CD4-positive, alpha-beta T cell treated with Interleukin-4 for 4 hours (primary cell): Measurements from ENCODE around the gene SLC48A1.

ENCODE experiments used
- DNase-seq: peaks from one replicate; pipeline ENCODE4 v3.0.0-alpha.2; 2020

The SLC48A1 gene

DNA sequence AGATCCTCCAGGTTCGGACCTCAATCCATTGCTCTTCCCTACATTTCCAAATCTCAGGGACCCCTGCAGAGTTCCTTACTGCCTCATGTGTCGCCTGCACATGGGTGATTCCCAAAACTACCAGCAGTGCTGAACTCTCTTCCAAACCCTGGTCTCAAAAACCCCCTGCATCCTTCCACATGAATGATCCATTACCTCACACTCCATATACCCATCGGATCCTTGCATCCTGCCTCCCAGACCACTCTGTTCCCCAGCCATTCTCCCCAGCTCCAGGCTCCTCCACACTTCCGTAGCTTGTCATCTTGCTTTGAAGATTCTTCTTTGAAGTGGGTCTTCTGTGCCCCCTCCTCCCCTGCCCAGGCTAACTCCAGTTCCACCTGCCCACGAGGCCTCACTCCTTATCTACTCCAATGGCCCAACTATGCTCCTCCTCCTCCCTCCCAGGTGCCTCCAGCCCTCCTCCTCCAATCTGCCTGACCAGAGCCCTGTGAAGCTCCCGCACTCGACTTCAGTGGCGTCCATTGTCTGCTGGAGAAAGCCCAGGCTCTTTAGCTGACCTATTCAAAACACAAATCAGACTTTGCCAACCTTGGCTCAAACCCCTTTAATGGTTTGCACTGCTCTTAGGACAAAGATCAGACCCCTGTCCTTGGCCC lies 28.1 kb upstream of the SLC48A1 start:
- no peak for DNase-seq

DNA sequence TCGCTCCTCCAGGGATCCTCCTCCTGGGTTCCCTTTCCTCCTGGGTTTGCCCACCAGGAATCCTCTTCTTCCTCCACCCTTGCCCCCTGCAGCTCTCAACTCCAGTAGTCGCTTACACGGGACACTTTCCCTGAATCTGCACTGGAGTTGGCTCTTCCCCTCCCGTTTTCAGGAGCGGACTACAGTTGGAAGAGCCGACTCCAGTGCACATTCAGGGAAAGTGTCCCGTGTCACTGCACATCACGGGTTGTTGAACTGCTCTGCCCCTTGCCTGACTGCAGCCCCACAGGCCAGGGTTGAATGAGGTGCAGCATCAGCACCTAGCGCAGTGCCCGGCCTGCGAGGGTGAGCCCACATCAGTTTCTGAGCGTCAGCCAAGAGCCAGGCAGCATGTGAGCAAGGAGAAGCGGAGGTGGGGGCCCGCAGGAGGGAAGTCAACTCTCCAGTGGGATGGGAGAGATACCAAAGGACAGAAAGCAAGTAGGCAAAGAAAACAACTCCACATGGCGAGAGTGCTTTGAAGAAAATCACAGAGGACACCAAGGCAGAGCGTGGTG lies 27.5 kb upstream of the SLC48A1 start:
- DNase-seq, result no peak

DNA sequence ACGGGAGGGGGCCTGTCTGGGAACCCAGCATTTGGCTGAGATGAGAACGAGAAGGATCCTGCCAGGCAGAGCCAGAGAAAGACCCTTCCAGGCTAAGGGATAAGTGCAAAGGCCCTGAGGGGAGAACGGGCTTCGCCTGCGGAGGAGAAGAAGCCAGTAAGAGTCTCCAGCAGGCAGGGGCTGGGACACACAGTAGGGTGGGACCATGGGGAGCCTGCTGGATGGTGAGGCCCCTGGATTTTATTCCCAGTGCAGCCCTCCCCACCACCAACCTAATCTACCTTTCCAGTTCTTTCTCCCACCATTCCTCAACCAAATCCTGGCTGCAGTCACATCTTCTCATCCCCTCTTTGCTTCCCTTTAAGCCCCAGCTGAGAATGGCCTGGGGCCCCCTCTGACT lies 27.0 kb upstream of the SLC48A1 start:
- no peak for DNase-seq

DNA sequence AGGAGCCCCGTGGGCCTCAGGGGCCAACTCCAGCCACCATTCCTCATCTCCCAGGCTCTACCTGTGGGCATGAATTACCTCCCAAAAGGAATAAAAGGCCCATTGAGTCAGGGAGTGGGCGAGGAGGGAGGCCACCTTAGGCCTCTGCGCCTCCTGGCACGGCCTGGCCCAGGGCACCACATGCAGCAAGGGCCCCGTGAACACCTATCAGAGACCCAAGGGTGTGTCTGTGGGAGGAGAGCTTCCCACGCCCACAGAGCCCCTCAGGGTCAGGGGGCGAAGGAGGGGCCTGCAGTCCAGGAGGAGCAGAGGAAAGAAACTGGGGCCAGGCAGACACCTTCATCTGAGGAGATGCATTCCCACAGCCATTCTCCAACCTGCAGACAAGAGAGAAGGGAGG lies 26.5 kb upstream of the SLC48A1 start:
- no peak for DNase-seq

GRCh38 chr12:47747126-47747525 lies 25.9 kb upstream of the SLC48A1 start:
- DNase-seq, result no peak

DNA sequence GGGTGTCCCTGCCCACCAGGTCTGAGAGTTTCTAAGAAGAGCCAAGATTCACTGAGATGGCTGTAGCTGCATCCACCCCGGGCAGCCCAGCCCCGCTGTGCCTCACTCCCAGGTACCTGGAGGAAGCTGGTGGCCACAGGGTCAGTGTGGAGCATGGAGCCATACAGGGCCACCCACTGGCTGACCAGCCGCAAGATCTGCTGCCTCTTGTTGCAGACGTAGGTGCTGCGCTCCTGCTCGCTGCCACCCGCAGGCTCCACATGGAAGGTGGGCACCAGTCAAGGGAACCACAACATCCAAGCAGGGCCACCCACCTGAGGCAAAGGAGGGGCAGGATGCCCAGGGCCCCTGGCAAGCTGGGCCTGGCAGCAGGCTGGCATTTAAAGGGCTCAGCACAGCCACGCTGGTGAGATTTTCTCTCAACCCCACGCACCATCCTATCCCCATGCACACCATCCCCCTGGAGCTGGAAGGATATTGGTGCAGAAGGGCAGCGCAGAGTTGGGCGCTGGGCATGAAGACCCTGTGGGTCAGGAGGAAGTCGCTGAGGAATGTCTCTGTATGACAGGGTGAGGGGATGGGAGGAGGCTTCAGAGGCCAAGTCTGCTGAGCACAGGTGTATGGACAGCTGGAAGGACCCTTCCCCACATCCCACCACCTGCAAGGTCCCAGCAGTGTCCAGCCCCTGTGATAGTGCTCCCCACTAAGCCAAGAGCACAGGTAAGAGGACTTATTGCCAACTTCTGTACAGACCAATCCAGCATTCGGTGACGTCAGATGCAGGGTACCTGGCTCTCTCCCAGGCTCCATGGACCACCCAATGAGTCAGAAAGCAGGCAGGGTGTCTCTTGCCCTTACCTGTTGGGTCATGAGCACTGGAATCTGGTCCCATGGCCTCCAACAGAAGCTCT lies 25.2 kb upstream of the SLC48A1 start:
- no peak for DNase-seq

DNA sequence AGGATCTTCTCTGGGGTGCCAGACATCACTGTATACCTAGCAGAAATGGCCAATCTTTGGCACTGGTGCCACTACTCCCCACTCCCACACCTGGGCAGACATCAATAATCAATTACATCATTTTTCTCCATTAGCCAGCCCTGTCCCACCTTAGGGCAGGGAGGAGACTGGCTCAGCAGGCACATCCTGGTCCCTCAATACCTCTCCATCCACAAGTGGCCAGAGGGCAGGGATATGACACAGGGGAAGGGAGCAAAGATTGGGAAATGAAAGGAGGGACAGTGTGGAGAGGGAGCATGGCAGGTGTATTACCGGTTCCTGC lies 24.6 kb upstream of the SLC48A1 start:
- no peak for DNase-seq

DNA sequence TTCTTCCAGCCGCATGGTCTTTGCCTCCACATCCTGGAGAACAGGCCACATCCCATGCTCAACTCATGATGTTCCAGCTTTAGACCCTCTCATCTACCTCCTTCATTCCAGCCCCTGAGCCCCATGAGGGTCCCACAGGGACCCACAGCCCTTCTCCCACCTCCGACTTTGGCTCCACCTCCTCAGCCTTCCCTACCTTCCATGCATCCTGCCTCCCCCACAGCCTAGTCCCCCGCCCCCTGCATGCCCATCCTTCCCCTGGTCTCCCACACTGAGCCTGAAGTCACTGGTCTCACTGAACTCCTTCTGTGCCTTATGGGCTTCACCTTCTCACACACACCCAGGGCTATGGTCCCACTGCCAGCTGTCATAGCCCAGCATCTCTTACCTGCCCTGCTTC lies 24.1 kb upstream of the SLC48A1 start:
- DNase-seq, result no peak

- DNase-seq, result no peak
These were observed 22.7 kb upstream of the SLC48A1 start for GRCh38 chr12:47750229-47750798.

DNA sequence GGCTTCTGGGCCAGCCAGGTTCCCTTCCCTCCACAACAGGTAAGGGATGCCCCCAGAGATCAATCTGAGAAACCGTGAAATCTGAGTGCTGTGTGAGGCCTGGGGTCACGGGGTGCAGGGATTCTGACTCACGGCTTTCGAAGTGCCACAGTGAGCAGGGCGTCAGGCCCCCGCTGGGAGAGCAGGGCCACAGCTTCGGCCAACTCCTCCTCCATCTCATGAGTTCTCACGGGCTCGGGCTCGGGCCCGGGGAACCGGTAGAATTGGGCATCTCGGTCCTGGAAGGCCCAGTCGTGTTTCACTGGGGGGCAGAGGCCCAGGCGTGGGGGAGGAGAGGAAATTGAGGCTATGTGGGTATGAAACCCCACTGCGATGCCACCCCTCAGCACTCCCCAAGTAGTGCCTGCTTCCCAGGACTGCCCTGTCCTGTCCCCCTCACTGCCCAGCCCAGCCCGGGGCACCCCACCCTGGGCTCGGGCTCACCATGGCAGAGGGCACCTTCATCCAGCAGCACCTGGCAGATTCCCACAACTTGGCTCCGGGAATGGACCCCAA lies 22.0 kb upstream of the SLC48A1 start:
- DNase-seq, result no peak

DNA sequence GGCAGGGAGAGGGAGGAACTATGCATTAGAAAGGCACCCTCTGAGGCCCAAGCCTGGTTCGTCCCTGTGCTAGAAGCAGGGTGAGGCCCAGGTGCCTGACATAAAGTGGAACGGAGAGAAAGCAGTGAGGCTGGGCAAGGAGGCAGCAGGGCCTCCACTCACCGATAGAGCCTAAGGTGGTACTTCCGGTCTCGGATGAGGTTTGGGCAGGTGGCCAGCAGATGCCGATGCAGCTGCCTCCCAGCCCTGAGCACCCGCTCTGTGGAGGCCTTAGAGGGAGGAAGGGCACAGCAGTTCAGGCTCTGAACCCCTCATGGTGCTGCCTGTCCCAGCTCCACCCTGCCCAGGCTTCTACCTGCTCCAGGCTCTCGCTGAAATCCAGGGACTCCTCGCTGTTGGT lies 21.5 kb upstream of the SLC48A1 start:
- DNase-seq, result no peak

- no peak for DNase-seq
These were observed 20.9 kb upstream of the SLC48A1 start for GRCh38 chr12:47752121-47752520.

DNA sequence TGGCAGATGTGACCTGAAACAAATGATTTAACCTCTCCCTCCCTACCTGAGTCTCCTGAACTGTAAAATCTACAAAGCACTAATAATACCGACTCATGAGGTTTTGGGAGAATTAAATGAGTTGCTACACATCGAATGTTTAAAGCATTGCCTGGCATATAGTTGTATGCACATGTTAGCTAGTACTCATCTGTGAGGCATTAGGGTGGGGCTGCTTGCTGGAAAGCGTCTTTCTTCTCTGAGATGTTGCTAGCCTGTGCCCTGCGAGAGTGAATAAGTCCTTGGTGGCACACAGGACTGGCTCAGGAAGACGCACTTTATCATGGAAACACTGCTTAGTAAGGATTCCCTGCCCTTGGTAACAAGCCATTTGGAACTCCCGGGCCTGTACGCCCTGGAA lies 20.5 kb upstream of the SLC48A1 start:
- DNase-seq, result no peak

DNA sequence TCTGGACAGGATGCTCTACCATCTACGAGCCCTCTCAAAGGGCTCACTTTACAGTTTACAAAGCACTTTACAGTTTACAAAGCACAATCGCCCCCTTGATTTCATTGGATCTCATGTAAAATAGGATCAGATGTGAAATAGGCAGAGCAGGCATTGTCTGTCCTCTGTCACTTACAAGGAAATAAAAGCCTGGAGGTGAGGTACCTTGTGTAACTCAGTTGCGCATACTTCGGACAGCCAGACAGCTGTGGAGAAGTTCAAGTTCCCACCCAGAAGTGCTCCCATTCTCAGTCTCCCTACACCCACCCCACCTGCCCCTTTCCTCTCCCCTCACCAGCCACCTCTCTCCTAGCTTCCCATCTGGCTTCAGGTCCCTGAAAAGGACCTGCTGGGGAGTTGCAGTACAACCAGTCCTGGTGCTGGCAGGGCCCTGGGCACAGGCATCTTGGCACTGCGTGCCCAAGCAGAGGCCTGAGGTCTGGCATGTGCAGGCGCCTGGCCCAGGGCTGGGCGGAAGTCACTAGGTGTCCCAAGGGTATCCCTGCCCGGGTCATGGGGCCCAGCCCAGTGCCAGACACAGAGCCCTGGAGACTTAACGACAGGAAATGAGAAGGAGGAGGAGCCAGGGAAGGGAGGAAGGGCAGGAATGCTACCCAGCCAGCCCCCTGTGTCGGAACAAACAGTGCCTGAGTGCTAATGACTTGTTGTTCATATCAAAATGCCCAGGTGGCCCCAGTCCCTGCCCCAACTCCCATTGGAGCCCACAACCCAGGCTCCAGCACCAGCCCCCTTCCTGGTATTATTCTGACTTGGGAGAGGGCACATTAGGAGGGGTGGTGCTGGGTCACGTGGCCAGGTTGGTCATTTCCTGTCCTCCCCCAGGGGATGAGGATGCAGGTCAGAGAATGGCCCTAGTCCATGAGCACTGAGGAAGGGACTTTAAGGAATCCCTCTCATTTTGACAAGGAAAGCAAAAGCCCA lies 19.7 kb upstream of the SLC48A1 start:
- no peak for DNase-seq

DNA sequence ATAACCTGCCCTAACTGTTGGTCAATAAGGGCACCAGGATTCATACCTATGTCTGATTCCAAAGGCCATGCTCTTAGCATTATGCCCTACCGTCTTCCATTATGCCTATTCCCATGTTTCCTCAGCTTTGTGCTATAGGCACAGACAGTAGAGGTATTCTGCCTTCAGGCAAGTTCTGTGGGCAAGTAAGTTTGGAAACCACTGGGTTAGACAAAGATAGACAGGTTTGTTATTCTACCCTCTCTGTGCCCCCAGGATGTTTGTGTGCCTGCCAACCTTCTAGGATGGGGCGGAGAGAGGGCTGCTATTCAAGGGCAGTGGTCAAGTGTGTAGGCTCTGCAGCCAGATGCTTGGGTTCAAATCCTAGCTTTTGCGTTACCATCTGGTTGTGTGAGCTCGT lies 18.9 kb upstream of the SLC48A1 start:
- no peak for DNase-seq

DNA sequence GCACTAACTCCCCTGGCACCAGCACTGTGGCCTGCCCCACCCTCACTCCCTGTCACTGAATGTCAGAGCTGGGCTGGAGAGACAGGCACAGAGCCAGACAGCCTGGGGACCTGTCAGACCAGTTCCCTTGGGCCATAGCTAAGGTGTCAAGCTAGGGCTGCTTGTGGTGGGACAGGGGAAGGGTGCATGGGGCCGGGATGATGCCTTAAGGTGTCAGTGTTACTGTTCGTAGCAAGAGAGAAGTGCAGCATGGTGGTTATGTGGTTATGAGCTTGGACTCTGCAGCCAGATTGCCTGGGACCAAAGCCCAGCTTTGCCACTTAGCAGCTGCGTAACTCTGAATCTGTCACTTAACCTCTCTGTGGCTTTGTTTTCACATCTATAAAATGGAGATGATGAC lies 18.2 kb upstream of the SLC48A1 start:
- DNase-seq, result no peak

GRCh38 chr12:47755655-47756562 lies 17.1 kb upstream of the SLC48A1 start:
- peak; percentile 20 for DNase-seq

DNA sequence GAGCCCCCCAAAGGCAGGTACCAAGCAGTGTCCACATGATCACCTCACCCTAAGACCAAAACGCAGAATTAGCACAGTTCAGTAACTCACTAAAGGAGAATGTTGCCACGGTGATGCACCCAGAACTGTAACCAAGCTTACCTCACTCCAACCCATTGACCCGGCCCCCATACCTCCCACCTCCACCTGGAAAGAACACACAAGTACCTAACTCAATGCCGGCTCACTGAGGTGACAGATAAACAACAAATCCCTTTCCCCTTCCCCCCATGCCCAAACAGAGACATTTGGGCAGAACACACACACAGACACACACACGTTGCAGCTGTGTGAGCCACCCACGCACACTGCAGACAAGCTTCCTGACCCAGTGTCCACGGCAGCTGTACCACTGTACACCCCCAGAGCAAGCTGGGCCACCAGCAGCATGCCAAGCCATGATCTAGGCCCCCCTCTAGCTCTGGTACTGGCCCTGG lies 15.6 kb upstream of the SLC48A1 start:
- no peak for DNase-seq

- no peak for DNase-seq
These were observed 15.0 kb upstream of the SLC48A1 start for GRCh38 chr12:47757840-47758583.

DNA sequence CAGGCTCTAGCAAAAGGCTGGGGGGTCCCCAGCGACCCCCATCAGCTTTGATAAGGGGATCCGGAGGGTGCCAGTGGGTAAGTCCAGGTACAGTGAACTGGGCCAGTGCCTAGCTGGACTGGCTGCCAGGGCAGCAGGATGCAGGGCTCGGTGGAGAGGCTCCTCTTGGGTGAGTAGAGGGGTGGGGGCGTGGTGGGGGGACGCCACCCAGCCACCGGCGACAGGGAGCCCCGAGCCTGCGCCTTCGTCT lies 14.5 kb upstream of the SLC48A1 start:
- DNase-seq, result no peak
